Stomach (tissue), 9 donors: Measurements from ENCODE around the gene BPIFA1. TPM values are rescaled to one million over a fixed set of nuclear protein-coding genes. Genes with fewer than 3 reads are reported as not detected.

ENCODE experiments used
- DNase-seq, 2 donors: peaks; one replicate each; pipeline versions ENCODE4 v3.0.0 to v3.0.0-alpha.2; 2013 to 2019
- H3K27ac ChIP-seq, 5 donors: fragments of 200-600 bp in 4 of 5; sonication (generic) in 4 of 5; one replicate each; pipeline ENCODE4 v1.5.1; 2013 to 2019; ENCODE audit warnings: mild to moderate bottlenecking in 1 of 5, moderate library complexity in 1 of 5
- H3K27me3 ChIP-seq, 3 donors: fragments of 200-600 bp; sonication (generic); one replicate each; pipeline ENCODE4 v1.5.1; 2017 to 2019; ENCODE audit warnings: mixed run types in 1 of 3
- H3K36me3 ChIP-seq, 4 donors: fragments of 200-600 bp; sonication (generic); 1 replicate in 3 of 4; 2 replicates in 1 of 4; pipeline ENCODE4 v1.5.1; 2016 to 2019
- H3K4me1 ChIP-seq, 4 donors: fragments of 200-600 bp; sonication (generic); one replicate each; pipeline ENCODE4 v1.5.1; 2016 to 2019
- H3K4me3 ChIP-seq, 4 donors: fragments of 200-600 bp; sonication (generic) in 3 of 4; one replicate each; pipeline ENCODE4 v1.5.1; 2016 to 2019; ENCODE audit warnings: mild to moderate bottlenecking in 1 of 4
- H3K9me3 ChIP-seq, 4 donors: fragments of 200-600 bp; sonication (generic); one replicate each; pipeline ENCODE4 v1.5.1; 2016 to 2019
- EP300 ChIP-seq: sonication (generic); formaldehyde crosslinking; IDR thresholded peaks from one replicate; pipeline ENCODE4 v1.6.1; 2017; ENCODE audit warnings: antibody characterized with exemption
- POLR2A ChIP-seq, 4 donors: fragments of 450-650 bp; IDR thresholded peaks; one replicate each; pipeline ENCODE4 v1.6.1; 2016; ENCODE audit warnings: antibody characterized with exemption in 4 of 4, control low read depth in 2 of 4, mild to moderate bottlenecking in 1 of 4, moderate library complexity in 1 of 4
- POLR2AphosphoS5 ChIP-seq, 3 donors: sonication (generic); formaldehyde crosslinking; IDR thresholded peaks; one replicate each; pipeline ENCODE4 v1.6.1; 2016; ENCODE audit warnings: antibody characterized with exemption in 3 of 3
- WGBS, 5 donors: extraction: QIAGEN DNeasy Blood & Tissue Kit in 3 of 5; methylation state at CpG; one replicate each; pipeline versions ENCODE4 v1.1.5 to v1.1.7; 2013 to 2018; 5-methylcytosine and 5-hydroxymethylcytosine counted together
- intact Hi-C: fragments of 100-400 bp; cut with DNase I; formaldehyde crosslinking; loops from one replicate; pipeline ENCODE4 v1.15.1; 2023; ENCODE audit warnings: low total_unique reads
- polyA plus RNA-seq, 3 donors: library from polyadenylated mRNA; stranded (reverse); fragments of 200-250 nt; gene quantifications; one replicate each; pipeline ENCODE4 v1.2.3, GENCODE V29; 2013
- total RNA-seq, 5 donors: library from RNA; depleted of rRNA; stranded (reverse); fragments of >200 nt; gene quantifications; one replicate each; pipeline versions ENCODE4 v1.1.0 to v1.2.3, GENCODE V29; 2014 to 2016
- TF ChIP-seq, protein P1 (sequence below), 7 experiments: fragments of 450-650 bp in 4 of 7; fragments of 200-600 bp in 3 of 7; sonication (generic) in 3 of 7; IDR thresholded peaks; one replicate each; pipeline ENCODE4 v1.5.1; 2016 to 2019; ENCODE audit warnings: antibody characterized with exemption in 7 of 7, control low read depth in 2 of 7, mild to moderate bottlenecking in 1 of 7
- donor health status: healthy with polysubstance abuse.
- donor health status: Bipolar disorder and iron deficiency.
- donor health status: healthy.

BPIFA1 gene
- total and polyA plus RNA-seq, 8 donors = 0.72 TPM; not detected in 7

DNA sequence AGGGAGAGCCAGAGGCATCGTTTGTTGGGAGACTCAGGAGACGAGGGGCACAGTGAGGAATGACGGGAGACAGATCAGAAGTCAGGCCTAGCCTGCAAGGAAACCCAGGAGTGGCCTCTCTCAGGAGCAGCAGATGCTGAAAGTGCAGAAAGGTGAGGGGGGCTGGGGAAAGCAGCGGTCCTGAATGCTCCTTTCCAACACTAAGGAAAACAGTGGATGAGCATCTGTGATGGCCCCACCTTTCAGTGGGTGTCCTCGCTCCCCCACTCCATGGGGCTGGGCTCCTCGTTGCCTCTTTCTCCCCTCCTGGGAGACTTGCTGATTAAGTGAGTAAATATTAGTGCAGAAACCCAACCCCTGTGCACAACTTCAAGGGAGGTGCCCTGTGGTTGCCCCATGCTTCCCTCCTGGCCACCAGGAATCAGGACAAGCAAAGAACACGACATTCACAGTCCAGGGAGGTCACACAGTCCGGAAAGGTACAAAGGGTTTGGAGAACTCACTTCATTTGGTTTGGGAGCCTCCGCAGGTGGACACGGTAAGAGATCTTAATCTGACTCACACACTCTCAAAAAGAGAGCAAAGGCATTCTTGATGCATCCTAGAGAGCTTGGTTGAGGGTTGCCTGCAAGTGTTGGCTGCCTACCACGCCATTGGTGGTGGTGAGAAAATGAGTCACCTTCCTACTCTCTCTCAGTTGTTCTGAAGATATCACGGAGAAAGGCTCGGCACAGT, 37.5 kb downstream of the BPIFA1 start:
- peak; percentile 36 to 65 for DNase-seq
- Histone ChIP-seq H3K27ac (peak overlapping the region; percentile 53 to 79 (median 68)), H3K4me1 (peaks cover 8 to 23% (median 14%) of the 10 kb centered on the region in 4 donors), H3K9me3 (no peaks in the 10 kb centered on the region), H3K36me3 (no peaks in the 10 kb centered on the region), H3K4me3 (no peak overlapping the region), H3K27me3 (peaks cover 0 to 8% (median 0%) of the 10 kb centered on the region in 3 donors)
- 31 to 42% (median 41%) methylated on average over 13 of the region's 13 CpGs for WGBS, 5 donors
- no peak for TF ChIP-seq POLR2A (IDR thresholded peaks at IDR 0.05)
- peak in 2 of 3 donors; percentile 58 to 85 for TF ChIP-seq POLR2AphosphoS5 (IDR thresholded peaks at IDR 0.05)
- intact Hi-C loops = no loop called here

DNA sequence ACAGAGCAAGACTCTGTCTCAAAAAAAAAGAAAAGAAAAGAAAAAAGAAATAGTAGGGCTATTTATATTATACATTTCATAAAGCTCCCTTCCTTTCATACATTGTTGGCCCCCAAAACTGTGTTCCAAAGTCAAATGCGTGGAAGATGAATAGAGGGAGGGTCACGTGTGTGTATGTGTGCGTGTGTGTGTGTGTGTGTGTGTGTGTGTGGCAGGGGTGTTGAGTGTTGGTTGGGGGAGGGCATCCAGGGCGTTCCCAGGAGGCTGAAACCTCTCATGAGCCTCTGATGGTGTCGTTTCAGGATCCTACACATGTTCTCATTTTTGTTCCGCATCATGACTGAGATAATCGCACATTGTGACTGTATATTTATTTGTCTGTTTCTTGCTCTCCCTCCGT, 39.4 kb downstream of the BPIFA1 start:
- Histone ChIP-seq H3K4me1 (peaks cover 8 to 19% (median 10%) of the 10 kb centered on the region in 4 donors), H3K27ac (peak overlapping the region in 2 of 5 donors; percentile 37 to 79), H3K9me3 (no peaks in the 10 kb centered on the region), H3K4me3 (no peak overlapping the region), H3K36me3 (no peaks in the 10 kb centered on the region), H3K27me3 (peaks cover 0 to 23% (median 0%) of the 10 kb centered on the region in 3 donors)
- TF ChIP-seq, protein P1, sequence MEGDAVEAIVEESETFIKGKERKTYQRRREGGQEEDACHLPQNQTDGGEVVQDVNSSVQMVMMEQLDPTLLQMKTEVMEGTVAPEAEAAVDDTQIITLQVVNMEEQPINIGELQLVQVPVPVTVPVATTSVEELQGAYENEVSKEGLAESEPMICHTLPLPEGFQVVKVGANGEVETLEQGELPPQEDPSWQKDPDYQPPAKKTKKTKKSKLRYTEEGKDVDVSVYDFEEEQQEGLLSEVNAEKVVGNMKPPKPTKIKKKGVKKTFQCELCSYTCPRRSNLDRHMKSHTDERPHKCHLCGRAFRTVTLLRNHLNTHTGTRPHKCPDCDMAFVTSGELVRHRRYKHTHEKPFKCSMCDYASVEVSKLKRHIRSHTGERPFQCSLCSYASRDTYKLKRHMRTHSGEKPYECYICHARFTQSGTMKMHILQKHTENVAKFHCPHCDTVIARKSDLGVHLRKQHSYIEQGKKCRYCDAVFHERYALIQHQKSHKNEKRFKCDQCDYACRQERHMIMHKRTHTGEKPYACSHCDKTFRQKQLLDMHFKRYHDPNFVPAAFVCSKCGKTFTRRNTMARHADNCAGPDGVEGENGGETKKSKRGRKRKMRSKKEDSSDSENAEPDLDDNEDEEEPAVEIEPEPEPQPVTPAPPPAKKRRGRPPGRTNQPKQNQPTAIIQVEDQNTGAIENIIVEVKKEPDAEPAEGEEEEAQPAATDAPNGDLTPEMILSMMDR (IDR thresholded peaks at IDR 0.05) = no peak
- TF ChIP-seq POLR2A (IDR thresholded peaks at IDR 0.05) (no peak), EP300 (no peak), POLR2AphosphoS5 (IDR thresholded peaks at IDR 0.05) (no peak)
- WGBS, 5 donors = 72 to 93% (median 79%) methylated on average over 8 of the region's 8 CpGs
- intact Hi-C loops = no loop called here
- no peak for DNase-seq

DNA sequence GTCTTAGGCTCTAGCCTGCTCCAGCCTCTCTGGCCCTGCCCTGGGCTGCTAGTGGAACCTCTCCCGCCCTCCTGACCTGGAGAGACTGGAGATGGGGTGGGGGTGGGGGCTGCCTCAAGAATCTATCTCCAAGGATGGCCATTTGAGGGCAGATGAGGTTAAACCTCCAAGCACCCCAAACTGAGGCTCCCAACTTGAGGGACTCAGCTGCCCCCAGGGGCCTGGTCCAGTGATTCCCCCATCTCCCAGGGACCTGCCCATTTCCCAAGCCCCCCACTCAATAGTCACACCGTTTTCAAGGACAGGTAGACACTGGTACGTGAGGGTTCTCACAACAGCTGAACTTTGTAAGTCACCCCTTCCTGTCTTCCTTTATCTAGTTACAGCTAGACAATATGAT, 40.1 kb downstream of the BPIFA1 start:
- Histone ChIP-seq H3K36me3 (no peaks in the 10 kb centered on the region), H3K4me3 (no peak overlapping the region), H3K27ac (peak overlapping the region in 3 of 5 donors; percentile 37 to 79 (median 60)), H3K27me3 (peaks cover 0 to 28% (median 0%) of the 10 kb centered on the region in 3 donors), H3K4me1 (peaks cover 8 to 19% (median 10%) of the 10 kb centered on the region in 4 donors), H3K9me3 (no peaks in the 10 kb centered on the region)
- intact Hi-C loops = no loop called here
- no peak for DNase-seq
- no peak for TF ChIP-seq EP300
- TF ChIP-seq, protein P1 (IDR thresholded peaks at IDR 0.05) = no peak
- TF ChIP-seq POLR2AphosphoS5 (IDR thresholded peaks at IDR 0.05) = no peak
- no peak for TF ChIP-seq POLR2A (IDR thresholded peaks at IDR 0.05)
- WGBS, 5 donors = 43 to 61% (median 59%) methylated on average over 1 to 3 of the region's 3 CpGs

DNA sequence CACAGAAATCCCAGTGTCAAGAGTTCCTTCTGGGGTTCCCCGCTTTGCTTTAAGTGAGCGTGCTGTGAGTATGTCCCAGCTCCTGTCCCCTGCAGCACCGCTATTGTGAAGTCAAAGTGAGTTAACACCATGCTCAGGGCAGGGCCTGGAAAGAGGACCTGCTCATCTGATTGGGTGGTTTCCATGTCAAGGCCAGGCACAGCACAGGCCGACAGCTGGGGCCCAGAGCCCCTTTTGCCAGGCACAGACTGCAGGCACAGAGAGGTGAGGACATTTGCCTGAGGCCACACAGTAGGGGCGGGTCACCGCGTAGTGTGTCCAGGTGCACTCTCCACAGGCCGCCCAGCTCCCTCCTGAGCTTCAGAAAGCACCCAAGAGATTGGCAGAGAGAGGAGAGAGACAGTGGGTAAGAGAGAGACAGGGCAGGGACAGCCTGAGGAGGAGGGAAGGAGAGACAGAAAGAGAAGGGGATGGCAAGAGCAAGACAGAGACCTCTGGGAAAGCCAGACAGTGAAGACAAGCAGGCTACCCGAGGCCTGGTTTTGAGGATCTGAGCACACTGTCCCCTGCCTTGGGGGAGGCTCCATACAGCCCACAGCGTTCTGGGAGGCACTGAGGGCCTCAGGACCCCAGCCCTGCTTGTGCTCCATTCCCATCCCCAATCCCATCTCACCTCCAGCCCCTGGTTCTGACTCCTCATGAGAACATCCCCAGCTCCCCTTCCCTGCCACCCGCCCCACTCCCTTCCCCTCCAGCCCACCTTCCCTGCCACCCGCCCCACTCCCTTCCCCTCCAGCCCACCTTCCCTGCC, 40.7 kb downstream of the BPIFA1 start:
- Histone ChIP-seq H3K4me1 (peaks cover 8 to 19% (median 10%) of the 10 kb centered on the region in 4 donors), H3K27me3 (peaks cover 0 to 34% (median 0%) of the 10 kb centered on the region in 3 donors), H3K27ac (peak overlapping the region in 4 of 5 donors; percentile 4 to 79 (median 48)), H3K4me3 (no peak overlapping the region), H3K9me3 (no peaks in the 10 kb centered on the region), H3K36me3 (no peaks in the 10 kb centered on the region)
- WGBS, 5 donors = 74 to 76% (median 75%) methylated on average over 10 to 12 of the region's 12 CpGs
- DNase-seq = peak in 1 of 2 donors; percentile 39
- TF ChIP-seq EP300 (no peak), POLR2AphosphoS5 (IDR thresholded peaks at IDR 0.05) (no peak), POLR2A (IDR thresholded peaks at IDR 0.05) (no peak)
- TF ChIP-seq, protein P1 (IDR thresholded peaks at IDR 0.05) = no peak
- intact Hi-C loops = no loop called here
